LNCAP (cell line): ENCODE data around the gene KRTAP5-7.

Experiments used
- TF ChIP-seq, protein P1 (sequence below): fragments of 450-650 bp; IDR thresholded peaks from 2 replicates; pipeline ENCODE4 v1.5.1; 2017; ENCODE audit warnings: mild to moderate bottlenecking

The KRTAP5-7 gene

DNA sequence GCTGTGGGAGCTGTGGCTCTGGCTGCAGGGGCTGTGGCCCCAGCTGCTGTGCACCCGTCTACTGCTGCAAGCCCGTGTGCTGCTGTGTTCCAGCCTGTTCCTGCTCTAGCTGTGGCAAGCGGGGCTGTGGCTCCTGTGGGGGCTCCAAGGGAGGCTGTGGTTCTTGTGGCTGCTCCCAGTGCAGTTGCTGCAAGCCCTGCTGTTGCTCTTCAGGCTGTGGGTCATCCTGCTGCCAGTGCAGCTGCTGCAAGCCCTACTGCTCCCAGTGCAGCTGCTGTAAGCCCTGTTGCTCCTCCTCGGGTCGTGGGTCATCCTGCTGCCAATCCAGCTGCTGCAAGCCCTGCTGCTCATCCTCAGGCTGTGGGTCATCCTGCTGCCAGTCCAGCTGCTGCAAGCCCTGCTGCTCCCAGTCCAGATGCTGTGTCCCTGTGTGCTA is 21.7 kb downstream of the KRTAP5-7 start:
- TF ChIP-seq, protein P1, sequence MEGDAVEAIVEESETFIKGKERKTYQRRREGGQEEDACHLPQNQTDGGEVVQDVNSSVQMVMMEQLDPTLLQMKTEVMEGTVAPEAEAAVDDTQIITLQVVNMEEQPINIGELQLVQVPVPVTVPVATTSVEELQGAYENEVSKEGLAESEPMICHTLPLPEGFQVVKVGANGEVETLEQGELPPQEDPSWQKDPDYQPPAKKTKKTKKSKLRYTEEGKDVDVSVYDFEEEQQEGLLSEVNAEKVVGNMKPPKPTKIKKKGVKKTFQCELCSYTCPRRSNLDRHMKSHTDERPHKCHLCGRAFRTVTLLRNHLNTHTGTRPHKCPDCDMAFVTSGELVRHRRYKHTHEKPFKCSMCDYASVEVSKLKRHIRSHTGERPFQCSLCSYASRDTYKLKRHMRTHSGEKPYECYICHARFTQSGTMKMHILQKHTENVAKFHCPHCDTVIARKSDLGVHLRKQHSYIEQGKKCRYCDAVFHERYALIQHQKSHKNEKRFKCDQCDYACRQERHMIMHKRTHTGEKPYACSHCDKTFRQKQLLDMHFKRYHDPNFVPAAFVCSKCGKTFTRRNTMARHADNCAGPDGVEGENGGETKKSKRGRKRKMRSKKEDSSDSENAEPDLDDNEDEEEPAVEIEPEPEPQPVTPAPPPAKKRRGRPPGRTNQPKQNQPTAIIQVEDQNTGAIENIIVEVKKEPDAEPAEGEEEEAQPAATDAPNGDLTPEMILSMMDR = no peak

DNA sequence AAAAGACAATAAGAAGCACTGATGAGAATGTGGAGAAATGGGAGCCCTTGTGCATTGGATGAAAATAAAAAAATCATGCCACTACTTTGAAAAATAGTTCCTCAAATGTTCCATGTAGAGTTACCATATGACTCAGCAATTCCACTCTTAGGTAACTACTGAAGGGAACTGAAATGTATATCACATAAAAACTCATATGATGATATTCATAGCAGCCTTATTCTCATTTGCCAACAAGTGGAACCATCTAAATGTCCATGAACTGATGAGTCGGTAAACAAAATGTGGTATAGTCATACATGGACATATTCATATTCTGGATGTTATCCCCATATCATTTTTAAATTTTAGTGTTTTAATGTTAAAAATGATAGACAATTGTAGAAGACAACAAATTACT is 24.6 kb downstream of the KRTAP5-7 start:
- TF ChIP-seq, protein P1 = no peak

DNA sequence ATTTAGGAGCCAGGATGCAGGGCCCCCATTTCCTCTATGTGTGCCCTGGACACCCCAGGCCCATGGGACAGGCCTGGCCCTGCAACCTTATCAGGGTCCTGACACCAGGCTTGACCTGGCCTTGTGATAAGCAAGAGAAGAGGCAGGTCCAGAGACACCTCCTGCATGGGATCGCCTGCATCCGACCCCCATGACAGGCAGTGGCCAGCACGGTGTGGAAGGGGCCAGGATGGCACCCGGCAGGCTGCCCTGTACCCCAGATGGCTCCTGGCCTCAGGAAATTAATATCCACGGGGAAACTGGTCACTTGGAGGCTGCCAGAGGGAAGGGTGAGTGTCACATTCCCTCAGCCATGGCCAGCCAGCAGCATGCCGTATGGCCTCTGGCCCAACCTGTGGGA is 27.9 kb downstream of the KRTAP5-7 start:
- TF ChIP-seq, protein P1 = no peak

DNA sequence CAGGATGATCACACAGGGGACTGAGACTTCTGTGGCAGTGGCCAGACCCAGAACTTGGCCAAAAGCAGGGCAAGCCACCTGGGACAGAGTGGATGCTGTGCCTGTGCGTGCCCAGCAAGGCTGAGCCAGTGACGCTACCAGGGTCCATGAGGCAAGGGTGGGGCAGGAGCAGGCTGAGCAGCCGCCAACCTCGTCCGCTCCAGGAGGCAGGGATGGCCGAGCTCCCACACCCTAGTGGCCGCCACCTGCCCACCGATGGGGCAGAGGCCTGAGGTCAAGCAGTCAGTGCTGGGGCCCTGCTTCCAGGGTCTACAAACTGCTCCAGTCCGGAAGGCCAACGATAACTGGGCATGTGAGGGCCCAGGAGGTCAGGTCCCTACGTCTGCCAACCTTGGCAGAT is 28.4 kb downstream of the KRTAP5-7 start:
- TF ChIP-seq, protein P1 = no peak

DNA sequence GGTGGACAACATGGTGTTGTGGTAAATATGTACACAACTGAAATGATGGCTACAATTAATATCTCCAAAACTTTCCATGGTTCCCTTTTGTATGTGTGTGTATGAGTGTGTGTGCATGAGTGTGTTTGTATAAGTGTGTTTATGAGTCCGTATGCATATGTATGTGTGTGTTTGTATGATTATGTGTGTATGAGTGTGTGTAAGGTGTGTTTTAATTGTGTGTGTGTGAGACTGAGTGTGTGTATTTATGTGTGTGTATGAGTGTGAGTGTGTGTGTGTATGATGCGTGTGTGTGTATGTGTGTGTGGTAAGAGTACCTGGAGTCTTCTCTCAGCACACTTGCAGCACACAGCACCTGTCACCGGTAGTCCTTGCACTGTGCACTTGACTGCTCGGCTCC is 29.0 kb downstream of the KRTAP5-7 start:
- TF ChIP-seq, protein P1 = no peak

DNA sequence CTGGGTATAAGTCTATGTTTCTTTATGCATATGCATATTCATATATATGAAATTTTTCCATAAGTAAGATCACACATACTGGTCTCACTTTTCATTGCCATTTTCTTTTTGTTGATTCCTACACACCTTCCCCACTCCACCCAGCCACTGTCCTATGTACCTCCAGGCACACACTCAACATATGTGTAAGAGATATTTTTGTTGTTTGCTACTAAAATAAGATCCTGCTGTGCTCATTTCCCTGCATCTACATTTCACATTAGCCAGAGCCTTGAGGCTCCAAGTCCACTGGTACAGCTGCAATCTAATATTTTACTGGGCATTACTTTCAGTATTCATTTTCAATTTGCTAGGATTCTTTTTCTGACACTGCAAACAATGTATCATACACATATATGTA is 30.2 kb downstream of the KRTAP5-7 start:
- TF ChIP-seq, protein P1 = no peak

DNA sequence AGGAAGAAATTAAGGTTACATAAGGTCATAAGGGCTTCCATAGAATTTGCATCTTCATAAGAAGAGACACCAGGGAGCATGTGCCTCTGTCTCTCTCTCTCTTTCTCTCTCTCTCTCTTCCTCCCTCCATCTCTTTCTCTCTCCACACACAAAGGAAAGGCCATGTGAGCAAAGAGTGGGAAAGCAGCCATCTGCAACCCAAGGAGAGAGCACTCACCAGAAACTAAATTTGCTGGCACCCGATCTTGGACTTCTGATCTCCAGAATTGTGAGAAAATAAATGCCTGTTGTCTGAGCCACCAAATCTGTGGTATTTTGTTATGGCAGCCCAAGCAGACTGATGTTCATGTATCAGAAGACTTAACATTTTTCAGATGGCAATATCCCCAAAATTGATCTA is 31.9 kb downstream of the KRTAP5-7 start:
- TF ChIP-seq, protein P1 = no peak

DNA sequence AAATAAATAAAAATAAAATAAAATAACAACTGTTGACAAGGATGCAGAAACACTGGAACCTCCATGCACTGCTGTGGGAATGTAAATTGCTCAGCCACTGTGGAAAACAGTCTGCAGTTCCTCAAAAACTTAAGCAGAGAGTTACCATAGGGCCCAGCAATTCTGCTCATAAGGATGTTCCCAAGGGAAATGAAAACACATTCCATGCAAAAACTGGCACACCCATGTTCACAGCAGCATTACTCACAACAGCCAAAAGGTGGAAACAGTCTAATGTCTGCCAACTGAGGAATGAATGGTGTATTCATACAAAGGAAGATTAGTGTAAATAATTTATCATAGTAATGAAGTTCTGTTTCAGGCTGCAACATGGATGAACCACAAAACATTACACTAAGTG is 35.1 kb downstream of the KRTAP5-7 start:
- TF ChIP-seq, protein P1 = no peak
